ENCODE results near the gene ARHGAP29.

ARHGAP29 gene, protein sequence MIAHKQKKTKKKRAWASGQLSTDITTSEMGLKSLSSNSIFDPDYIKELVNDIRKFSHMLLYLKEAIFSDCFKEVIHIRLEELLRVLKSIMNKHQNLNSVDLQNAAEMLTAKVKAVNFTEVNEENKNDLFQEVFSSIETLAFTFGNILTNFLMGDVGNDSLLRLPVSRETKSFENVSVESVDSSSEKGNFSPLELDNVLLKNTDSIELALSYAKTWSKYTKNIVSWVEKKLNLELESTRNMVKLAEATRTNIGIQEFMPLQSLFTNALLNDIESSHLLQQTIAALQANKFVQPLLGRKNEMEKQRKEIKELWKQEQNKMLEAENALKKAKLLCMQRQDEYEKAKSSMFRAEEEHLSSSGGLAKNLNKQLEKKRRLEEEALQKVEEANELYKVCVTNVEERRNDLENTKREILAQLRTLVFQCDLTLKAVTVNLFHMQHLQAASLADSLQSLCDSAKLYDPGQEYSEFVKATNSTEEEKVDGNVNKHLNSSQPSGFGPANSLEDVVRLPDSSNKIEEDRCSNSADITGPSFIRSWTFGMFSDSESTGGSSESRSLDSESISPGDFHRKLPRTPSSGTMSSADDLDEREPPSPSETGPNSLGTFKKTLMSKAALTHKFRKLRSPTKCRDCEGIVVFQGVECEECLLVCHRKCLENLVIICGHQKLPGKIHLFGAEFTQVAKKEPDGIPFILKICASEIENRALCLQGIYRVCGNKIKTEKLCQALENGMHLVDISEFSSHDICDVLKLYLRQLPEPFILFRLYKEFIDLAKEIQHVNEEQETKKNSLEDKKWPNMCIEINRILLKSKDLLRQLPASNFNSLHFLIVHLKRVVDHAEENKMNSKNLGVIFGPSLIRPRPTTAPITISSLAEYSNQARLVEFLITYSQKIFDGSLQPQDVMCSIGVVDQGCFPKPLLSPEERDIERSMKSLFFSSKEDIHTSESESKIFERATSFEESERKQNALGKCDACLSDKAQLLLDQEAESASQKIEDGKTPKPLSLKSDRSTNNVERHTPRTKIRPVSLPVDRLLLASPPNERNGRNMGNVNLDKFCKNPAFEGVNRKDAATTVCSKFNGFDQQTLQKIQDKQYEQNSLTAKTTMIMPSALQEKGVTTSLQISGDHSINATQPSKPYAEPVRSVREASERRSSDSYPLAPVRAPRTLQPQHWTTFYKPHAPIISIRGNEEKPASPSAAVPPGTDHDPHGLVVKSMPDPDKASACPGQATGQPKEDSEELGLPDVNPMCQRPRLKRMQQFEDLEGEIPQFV

DNA sequence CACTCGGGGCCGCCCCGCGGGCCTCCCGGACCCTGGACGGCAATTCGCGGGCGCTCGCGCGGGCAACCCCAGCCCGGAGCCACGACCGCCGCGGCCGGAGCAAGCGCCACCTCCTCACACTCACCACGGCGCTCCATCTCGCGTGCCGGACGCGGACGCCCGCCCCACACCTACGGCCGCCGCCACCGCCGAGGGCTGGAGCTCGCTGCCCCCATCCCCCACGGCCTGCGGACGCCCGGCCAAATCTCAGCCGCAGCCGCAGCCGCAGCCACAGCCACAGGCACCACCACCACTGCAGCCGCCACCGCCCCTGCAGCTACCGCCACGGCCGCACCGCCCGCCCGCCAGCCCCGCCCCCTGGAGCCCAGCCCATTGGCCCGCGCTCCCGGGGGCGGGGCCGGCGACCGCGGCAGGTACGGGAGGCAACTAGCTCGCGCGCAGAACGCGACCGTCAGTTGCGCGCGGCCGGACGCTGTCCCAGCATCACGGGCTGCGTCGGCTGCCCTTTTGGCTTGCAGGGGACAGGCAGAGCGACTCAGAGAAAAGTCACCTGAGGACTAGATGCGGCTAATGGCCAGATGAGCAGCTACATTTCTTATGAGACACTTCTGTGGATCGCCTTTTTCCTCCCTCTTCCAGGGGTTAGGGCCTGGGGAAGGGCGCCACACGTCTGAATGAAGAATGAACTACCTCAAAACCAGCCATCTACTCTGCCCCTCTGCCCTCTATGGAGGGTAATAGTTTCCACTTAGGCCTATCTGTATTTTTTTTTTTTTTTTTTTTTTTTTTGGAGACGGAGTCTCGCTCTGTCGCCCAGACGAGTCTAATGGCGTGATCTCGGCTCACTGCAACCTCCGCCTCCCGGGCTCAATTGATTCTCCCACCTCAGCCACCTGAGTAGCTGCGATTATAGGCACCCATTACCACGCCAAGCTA, at the start of gene ARHGAP29:
ARHGAP29 (minus strand) TSS at position 294 of the 936 bp plus-strand sequence. CDS start 5,973 bp downstream, outside the sequence.
- DNase-seq, result peak; percentile 33 to 65

DNA sequence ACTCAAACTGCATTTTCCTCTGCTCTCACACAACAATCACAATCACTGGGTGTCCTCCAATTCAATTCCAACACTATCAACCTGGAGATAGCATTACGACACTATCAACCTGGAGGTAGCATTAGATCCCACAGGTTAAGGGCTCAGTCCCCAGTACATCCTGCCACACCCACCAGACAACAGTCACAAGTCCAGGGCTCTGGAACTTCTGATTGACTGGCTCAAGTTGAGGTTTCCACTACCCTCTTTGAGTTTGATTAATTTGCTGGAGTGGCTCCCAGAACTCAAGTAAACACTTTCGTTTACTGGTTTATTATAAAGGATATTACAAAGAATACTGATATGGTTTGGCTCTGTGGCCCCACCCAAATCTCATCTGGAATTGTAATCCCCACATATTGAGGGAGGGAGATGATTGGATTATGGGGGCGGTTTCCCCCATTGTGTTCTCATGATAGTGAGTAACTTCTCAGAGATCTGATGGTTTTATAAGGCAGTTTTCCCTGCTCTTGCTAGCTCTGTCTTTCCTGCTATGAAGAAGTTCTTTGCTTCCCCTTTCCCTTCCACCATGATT, 49.6 kb upstream of the ARHGAP29 start:
- no peak for DNase-seq

- DNase-seq, result no peak
These were observed 47.8 kb upstream of the ARHGAP29 start for GRCh38 chr1:94285031-94285654.

DNA sequence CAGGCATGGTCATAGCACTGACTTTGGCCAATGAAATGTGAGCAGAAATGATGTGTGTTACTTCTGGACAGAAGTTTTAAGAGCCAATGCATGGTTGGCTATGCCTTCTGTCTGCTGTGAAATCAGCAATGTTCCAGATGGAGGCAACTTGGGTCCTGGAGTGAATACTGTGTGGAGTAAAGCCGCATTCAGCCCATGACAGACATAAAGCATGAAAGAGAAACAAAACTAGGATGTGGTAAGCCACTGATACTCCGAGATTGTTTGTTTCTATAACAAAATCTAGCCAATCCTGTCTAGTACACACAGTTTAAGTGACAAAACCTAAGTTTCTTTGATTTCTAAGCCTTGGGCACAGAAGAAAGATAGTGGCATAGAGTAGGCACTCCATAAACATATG, 47.1 kb upstream of the ARHGAP29 start:
- no peak for DNase-seq

DNA sequence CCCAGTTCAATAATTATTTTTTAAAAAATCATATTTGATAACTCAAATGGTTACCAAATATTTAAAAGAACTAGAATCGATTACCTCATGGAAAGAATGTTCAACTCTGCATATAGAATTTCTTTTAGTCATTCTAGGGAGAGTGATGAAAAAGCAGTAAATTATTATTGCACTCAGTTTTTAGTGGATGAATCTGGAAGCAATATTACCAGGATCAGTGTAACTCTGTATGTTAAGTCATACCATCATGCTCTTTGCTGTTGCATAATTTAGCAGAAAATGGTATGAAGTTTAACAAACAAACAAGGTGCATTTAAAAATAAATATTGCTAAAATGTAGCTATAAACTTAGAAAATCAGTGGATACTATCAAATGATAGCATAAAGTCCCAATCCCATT, 46.1 kb upstream of the ARHGAP29 start:
- DNase-seq, result no peak

- no peak for DNase-seq
These were observed 44.8 kb upstream of the ARHGAP29 start for GRCh38 chr1:94282143-94282711.

DNA sequence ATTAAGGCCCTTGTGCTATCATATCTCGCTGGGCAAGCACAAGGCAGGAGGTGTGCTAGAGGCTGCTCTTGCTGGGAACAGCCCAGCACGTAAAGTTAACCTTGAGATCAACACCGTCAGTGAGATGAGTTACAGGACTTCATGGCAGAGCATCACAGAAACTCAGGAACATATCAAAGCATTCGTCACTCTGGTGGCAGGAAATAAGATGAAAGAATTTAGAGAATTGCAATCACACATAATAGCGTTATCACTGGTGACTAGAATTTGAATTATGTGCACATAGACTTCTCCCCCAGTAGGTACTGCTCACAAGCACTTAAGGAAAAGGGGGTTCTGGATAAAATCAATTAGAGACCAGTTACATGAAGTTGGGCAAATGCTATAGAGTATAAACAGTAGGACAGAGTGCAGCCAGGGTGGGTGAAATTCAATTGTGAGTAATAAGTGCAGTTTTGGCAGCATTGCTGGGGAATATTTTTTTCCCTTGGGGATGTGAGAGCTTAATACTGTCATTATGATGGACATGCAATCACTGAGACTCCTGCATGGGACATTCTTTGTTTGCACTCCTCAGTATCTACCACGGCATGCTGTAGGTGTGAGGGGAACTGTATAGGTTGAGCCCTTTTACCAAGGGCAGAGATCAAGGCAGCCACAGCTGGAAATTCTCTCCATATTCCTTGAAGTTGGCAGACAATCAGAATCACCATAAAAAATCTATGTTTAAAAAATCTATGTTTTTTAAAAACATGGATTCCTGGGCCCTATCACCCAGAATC, 44.2 kb upstream of the ARHGAP29 start:
- DNase-seq, result no peak

DNA sequence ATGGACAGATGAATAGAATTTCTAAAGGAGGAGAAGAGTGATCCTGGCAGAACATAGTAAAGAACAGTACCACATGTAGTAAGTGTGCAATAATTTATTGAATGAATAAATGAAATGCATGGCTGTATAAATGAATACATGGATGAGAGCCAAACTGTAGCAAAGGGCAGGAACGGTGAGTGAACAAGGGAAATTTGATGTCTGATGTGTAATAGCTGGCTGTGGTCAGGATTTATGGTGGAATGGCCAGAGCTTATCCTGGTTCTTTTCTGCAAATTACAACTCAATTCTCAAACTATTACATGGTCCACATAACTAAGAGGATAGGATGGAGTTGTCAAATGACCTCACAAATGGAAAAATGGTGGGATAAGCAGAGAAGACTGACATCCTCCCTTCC, 43.2 kb upstream of the ARHGAP29 start:
- DNase-seq, result no peak

DNA sequence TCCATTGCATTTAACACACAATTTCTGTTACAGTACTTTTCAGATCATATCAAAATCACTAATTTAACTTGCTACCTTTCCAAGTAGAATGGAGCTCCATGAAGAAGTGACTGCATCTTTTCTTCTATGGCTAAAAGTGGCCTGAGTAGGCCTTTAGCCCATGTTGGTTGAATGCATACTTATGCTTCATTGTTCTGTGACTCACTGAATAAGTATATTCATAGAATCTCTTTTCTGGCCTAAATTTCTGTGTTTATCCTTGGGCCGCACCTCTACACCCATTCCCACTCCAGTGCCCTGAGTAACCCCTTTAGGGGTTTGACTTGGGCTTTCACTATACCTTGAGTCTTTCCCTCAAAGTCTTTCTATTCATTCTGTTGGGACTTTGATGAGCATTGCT, 42.1 kb upstream of the ARHGAP29 start:
- no peak for DNase-seq

GRCh38 chr1:94279038-94279437, 41.7 kb upstream of the ARHGAP29 start:
- DNase-seq, result no peak

- DNase-seq, result no peak
These were observed 39.6 kb upstream of the ARHGAP29 start for GRCh38 chr1:94276988-94277434.

GRCh38 chr1:94275083-94275482, 37.7 kb upstream of the ARHGAP29 start:
- no peak for DNase-seq

GRCh38 chr1:94274561-94274960, 37.2 kb upstream of the ARHGAP29 start:
- DNase-seq, result no peak

- DNase-seq, result no peak
These were observed 35.7 kb upstream of the ARHGAP29 start for GRCh38 chr1:94273111-94273510.

- DNase-seq, result no peak
These were observed 35.0 kb upstream of the ARHGAP29 start for GRCh38 chr1:94272388-94272787.

DNA sequence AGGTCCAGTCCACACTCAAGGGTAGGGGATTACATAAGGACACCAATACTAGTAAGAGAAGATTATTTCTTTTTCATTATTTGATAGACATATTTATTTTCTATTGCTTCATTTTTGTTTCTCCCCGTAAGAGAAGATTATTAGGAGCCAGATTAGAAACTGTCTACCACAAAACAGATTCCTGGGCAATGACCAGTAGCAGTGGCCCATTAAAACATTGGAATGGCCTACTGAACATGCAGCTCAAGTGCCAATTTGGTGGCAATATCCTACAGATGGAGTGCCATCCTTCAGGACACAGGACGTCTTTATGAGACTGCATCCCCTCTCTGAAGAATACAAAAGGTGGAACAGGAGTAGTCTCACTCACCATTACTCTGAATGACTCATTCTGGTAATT, 34.0 kb upstream of the ARHGAP29 start:
- no peak for DNase-seq

GRCh38 chr1:94270801-94271203, 33.4 kb upstream of the ARHGAP29 start:
- no peak for DNase-seq

- no peak for DNase-seq
These were observed 32.5 kb upstream of the ARHGAP29 start for GRCh38 chr1:94269921-94270320.

GRCh38 chr1:94265906-94266305, 28.5 kb upstream of the ARHGAP29 start:
- DNase-seq, result no peak

DNA sequence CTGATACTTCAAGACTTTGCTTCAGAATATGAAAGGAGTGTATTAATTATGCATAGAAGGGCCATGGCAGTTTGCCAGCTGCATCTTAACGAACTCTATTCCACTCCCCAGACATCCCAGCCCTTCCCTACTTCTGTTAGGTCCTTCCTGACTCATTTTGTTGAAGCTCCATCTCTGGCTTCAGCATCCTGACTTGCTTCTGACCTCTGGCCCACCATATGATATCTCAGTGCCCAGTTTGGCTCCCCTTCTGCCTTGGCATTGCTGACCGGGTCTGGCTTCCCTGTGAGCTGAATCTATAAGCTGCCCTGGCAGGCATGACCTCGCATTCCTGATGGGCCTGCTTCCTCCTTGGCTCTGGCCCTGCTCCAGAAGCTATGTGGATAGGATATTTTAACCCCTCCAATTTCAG, 27.6 kb upstream of the ARHGAP29 start:
- DNase-seq, result no peak
